ENCODE measurements around the gene UNK.
A peak's percentile ranks its signal among the peaks of the same experiment; 100 is the strongest.
"Not testable (repeated sequence)": the region's sequence is repeated elsewhere in the genome, so short reads cannot be mapped to it uniquely, and the experiment has no call there.

Gene UNK

DNA sequence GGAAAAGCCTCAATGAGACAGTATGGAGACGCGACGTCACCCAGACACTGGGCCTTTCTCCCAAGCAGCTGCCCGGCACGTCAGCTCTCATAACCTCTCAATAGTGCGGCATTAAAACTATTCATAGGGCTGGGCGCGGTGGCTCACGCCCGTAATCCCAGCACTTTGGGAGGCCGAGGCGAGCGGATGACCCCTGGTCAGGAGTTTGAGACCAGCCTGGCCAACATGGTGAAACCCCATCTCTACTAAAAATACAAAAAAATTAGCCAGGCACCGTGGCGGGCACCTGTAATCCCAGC is 67.0 kb downstream of the UNK start:
- Histone ChIP-seq H3K4me1 (ENCODE audit: control insufficient read depth, insufficient read depth, low read length) (peaks cover 21% of the 10 kb centered on the region), H3K36me3 (ENCODE audit: control insufficient read depth, insufficient read depth, low read length) (peaks cover 38% of the 10 kb centered on the region), H3K27ac (ENCODE audit: low read depth, low read length) (peak overlapping the region; percentile 70)
- H3K4me3 ChIP-seq (ENCODE audit: low read length); H3K27me3 ChIP-seq (ENCODE audit: control insufficient read depth, insufficient read depth, low read length); H3K9ac ChIP-seq (ENCODE audit: low read length): not testable (repeated sequence)

GRCh38 chr17:75853433-75853832 is 68.8 kb downstream of the UNK start:
- no peak overlapping the region for H3K4me3 ChIP-seq (ENCODE audit: low read length)
- H3K27me3 ChIP-seq (ENCODE audit: control insufficient read depth, insufficient read depth, low read length), result no peaks in the 10 kb centered on the region
- peaks cover 21% of the 10 kb centered on the region for H3K4me1 ChIP-seq (ENCODE audit: control insufficient read depth, insufficient read depth, low read length)
- H3K27ac ChIP-seq (ENCODE audit: low read depth, low read length), result peak overlapping the region; percentile 97
- H3K9ac ChIP-seq (ENCODE audit: low read length), result no peak overlapping the region
- peaks cover 21% of the 10 kb centered on the region for H3K36me3 ChIP-seq (ENCODE audit: control insufficient read depth, insufficient read depth, low read length)

GRCh38 chr17:75854101-75854748 is 69.6 kb downstream of the UNK start:
- Histone ChIP-seq H3K27ac (ENCODE audit: low read depth, low read length) (peak overlapping the region; percentile 97), H3K4me3 (ENCODE audit: low read length) (peak overlapping the region; percentile 74), H3K4me1 (ENCODE audit: control insufficient read depth, insufficient read depth, low read length) (peaks cover 21% of the 10 kb centered on the region), H3K36me3 (ENCODE audit: control insufficient read depth, insufficient read depth, low read length) (peaks cover 14% of the 10 kb centered on the region), H3K9ac (ENCODE audit: low read length) (peak overlapping the region; percentile 29), H3K27me3 (ENCODE audit: control insufficient read depth, insufficient read depth, low read length) (no peaks in the 10 kb centered on the region)

DNA sequence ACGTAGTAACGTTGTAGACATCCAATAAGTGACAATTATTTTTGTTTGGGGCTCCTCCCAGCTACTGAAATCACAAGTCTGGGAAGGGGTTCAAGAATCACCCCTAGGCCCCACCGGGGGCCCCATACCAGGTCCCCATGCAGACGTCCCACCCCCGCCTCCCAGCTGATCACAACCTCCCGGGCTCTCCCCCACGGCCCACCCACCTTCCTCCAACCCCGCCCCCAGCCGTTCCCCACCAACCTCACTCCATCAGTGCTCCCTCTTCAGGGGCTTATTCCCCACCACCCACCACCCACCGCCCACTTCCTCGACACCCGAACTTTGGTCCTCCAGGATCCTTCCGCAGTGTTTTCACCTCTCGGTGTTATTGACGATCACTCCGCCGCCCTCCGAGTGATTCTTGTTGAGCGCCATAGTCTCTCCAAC is 70.3 kb downstream of the UNK start:
- H3K36me3 ChIP-seq (ENCODE audit: control insufficient read depth, insufficient read depth, low read length), result peaks cover 7% of the 10 kb centered on the region
- peak overlapping the region; percentile 29 for H3K9ac ChIP-seq (ENCODE audit: low read length)
- peak overlapping the region; percentile 97 for H3K27ac ChIP-seq (ENCODE audit: low read depth, low read length)
- peak overlapping the region; percentile 74 for H3K4me3 ChIP-seq (ENCODE audit: low read length)
- no peaks in the 10 kb centered on the region for H3K27me3 ChIP-seq (ENCODE audit: control insufficient read depth, insufficient read depth, low read length)
- peaks cover 21% of the 10 kb centered on the region for H3K4me1 ChIP-seq (ENCODE audit: control insufficient read depth, insufficient read depth, low read length)

DNA sequence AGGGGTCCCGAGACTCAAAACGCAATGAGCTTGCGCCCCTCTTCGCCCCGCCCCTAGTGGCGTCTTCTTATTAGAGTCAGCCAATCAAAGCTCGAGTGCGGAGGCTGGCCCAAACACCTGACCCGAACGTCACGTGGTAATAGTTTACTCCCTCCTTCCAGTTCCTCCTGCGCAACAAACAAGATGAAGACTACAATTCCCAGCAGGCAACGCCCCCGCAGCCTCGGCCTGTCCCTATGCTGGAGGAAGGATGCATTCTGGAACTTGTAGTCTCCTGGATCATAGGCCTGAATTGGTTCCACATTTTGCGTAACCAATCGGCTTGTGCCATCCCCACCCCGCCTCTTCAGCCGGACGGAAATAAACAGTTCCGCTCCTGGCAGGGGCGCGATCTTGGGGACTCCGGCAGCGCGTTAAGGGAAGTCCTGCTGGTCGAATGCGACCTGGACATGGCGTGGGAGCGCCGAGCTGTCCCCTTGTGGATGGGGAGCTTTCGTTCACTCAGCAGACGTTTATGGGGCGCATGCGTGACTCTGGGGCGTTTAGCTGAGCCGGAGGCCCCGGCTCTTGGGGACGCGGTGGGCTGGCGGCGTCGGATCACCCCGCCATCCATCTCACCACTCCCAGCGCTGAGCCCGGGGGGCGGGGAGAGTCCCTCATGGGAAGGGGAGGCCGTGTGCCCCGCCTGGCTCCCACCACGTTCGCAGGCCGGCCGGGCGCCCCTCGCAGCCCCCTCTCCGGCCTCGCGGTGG is 70.9 kb downstream of the UNK start, which contains the start of gene WBP2:
Gene WBP2, minus strand, starts transcription at position 26 of the 752 bp plus-strand sequence. CDS start 38 bp downstream, outside the sequence.
- Histone ChIP-seq H3K27ac (ENCODE audit: low read depth, low read length) (peak within 1 kb of the TSS; percentile 97), H3K27me3 (ENCODE audit: control insufficient read depth, insufficient read depth, low read length) (no peaks in the 10 kb centered on the region), H3K4me1 (ENCODE audit: control insufficient read depth, insufficient read depth, low read length) (peaks cover 21% of the 10 kb centered on the region), H3K9ac (ENCODE audit: low read length) (peak within 1 kb of the TSS; percentile 98), H3K36me3 (ENCODE audit: control insufficient read depth, insufficient read depth, low read length) (peaks cover 7% of the 10 kb centered on the region), H3K4me3 (ENCODE audit: low read length) (peak within 1 kb of the TSS; percentile 99)

GRCh38 chr17:75856062-75856756 is 71.6 kb downstream of the UNK start:
- Histone ChIP-seq H3K9ac (ENCODE audit: low read length) (peak overlapping the region; percentile 98), H3K27ac (ENCODE audit: low read depth, low read length) (peak overlapping the region; percentile 96), H3K4me3 (ENCODE audit: low read length) (peak overlapping the region; percentile 99), H3K4me1 (ENCODE audit: control insufficient read depth, insufficient read depth, low read length) (peaks cover 20% of the 10 kb centered on the region), H3K27me3 (ENCODE audit: control insufficient read depth, insufficient read depth, low read length) (no peaks in the 10 kb centered on the region), H3K36me3 (ENCODE audit: control insufficient read depth, insufficient read depth, low read length) (peaks cover under 1% of the 10 kb centered on the region)

DNA sequence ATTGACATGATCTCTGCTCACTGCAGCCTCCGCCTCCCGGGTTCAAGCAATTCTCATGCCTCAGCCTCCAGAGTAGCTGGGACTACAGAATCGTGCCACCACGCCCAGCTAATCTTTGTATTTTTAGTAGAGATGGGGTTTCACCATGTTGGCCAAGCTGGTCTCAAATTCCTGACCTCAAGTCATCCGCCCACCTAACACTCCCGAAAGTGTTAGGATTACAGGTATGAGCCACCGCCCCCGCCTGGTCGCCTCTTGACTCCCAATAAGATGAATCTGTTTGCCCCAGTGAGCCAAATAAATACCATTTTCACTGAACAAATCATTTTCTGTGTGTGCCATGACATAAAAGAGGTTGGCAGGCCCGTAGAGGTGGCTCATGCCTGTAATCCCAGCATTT is 74.8 kb downstream of the UNK start:
- H3K27me3 ChIP-seq (ENCODE audit: control insufficient read depth, insufficient read depth, low read length); H3K4me1 ChIP-seq (ENCODE audit: control insufficient read depth, insufficient read depth, low read length); H3K4me3 ChIP-seq (ENCODE audit: low read length); H3K9ac ChIP-seq (ENCODE audit: low read length); H3K27ac ChIP-seq (ENCODE audit: low read depth, low read length); H3K36me3 ChIP-seq (ENCODE audit: control insufficient read depth, insufficient read depth, low read length): not testable (repeated sequence)

GRCh38 chr17:75861927-75862317 is 77.3 kb downstream of the UNK start:
- H3K9ac ChIP-seq (ENCODE audit: low read length), result no peak overlapping the region
- peak overlapping the region; percentile 6 for H3K27ac ChIP-seq (ENCODE audit: low read depth, low read length)
- H3K4me1 ChIP-seq (ENCODE audit: control insufficient read depth, insufficient read depth, low read length), result peaks cover 3% of the 10 kb centered on the region
- H3K27me3 ChIP-seq (ENCODE audit: control insufficient read depth, insufficient read depth, low read length), result no peaks in the 10 kb centered on the region
- no peak overlapping the region for H3K4me3 ChIP-seq (ENCODE audit: low read length)
- no peaks in the 10 kb centered on the region for H3K36me3 ChIP-seq (ENCODE audit: control insufficient read depth, insufficient read depth, low read length)

- H3K9ac ChIP-seq (ENCODE audit: low read length), result no peak overlapping the region
- peak overlapping the region; percentile 60 for H3K27ac ChIP-seq (ENCODE audit: low read depth, low read length)
- H3K27me3 ChIP-seq (ENCODE audit: control insufficient read depth, insufficient read depth, low read length), result no peaks in the 10 kb centered on the region
- H3K4me1 ChIP-seq (ENCODE audit: control insufficient read depth, insufficient read depth, low read length), result peaks cover 8% of the 10 kb centered on the region
- no peak overlapping the region for H3K4me3 ChIP-seq (ENCODE audit: low read length)
- H3K36me3 ChIP-seq (ENCODE audit: control insufficient read depth, insufficient read depth, low read length), result no peaks in the 10 kb centered on the region
Observed at GRCh38 chr17:75864448-75864871, 79.9 kb downstream of the UNK start.

DNA sequence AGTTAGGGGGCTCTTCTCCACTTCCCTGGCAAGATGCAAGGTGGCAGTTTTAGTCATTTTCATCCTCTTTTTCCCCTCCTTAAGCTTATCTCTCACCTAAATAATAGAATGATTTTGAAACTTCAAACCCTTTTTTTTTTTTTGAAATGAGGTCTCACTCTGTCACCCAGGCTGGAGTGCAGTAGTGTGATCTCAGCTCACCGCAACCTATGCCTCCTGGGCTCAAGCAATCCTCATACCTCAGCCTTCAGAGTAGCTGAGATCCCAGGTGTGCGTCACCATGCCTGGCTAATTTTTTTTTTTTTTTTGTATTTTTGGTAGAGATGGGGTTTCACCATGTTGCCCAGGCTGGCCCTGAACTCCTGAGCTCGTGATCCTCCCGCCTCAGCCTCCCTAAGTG is 80.3 kb downstream of the UNK start:
- H3K9ac ChIP-seq (ENCODE audit: low read length), result not testable (repeated sequence)
- peak overlapping the region; percentile 60 for H3K27ac ChIP-seq (ENCODE audit: low read depth, low read length)

GRCh38 chr17:75865404-75866188 is 81.0 kb downstream of the UNK start:
- not testable (repeated sequence) for H3K4me3 ChIP-seq (ENCODE audit: low read length); H3K36me3 ChIP-seq (ENCODE audit: control insufficient read depth, insufficient read depth, low read length); H3K9ac ChIP-seq (ENCODE audit: low read length); H3K27me3 ChIP-seq (ENCODE audit: control insufficient read depth, insufficient read depth, low read length)
- Histone ChIP-seq H3K4me1 (ENCODE audit: control insufficient read depth, insufficient read depth, low read length) (peaks cover 14% of the 10 kb centered on the region), H3K27ac (ENCODE audit: low read depth, low read length) (peak overlapping the region; percentile 60)

More for the DNA sequence above, 80.3 kb downstream of the UNK start:
- H3K4me1 ChIP-seq (ENCODE audit: control insufficient read depth, insufficient read depth, low read length), result peaks cover 12% of the 10 kb centered on the region
- not testable (repeated sequence) for H3K36me3 ChIP-seq (ENCODE audit: control insufficient read depth, insufficient read depth, low read length); H3K4me3 ChIP-seq (ENCODE audit: low read length); H3K27me3 ChIP-seq (ENCODE audit: control insufficient read depth, insufficient read depth, low read length)

DNA sequence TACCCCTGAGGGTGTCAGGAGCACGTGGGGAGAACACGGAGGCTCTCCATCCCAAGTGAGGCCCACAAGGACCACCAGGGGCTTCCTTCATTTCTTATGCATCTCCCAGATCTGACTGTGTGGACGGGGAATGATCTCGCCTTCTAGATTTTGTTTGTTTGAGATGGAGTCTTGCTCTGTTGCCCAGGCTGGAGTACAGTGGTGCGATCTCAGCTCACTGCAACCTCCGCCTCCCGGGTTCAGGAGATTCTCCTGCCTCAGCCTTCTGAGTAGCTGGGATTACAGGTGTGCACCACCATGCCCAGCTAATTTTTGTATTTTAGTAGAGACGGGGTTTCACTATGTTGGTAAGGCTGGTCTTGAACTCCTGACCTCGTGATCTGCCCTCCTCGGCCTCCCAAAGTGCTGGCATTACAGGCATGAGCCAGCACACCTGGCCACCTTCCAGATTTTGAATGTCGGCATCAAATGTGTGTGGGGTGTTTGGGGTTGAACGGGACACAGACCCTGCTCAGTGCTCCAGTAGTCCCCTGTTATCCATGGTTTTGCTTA is 84.2 kb downstream of the UNK start:
- not testable (repeated sequence) for H3K27me3 ChIP-seq (ENCODE audit: control insufficient read depth, insufficient read depth, low read length); H3K36me3 ChIP-seq (ENCODE audit: control insufficient read depth, insufficient read depth, low read length); H3K4me3 ChIP-seq (ENCODE audit: low read length); H3K9ac ChIP-seq (ENCODE audit: low read length)
- peaks cover 29% of the 10 kb centered on the region for H3K4me1 ChIP-seq (ENCODE audit: control insufficient read depth, insufficient read depth, low read length)
- peak overlapping the region; percentile 86 for H3K27ac ChIP-seq (ENCODE audit: low read depth, low read length)
